ENCODE results near the gene ARGLU1.

The ARGLU1 gene

DNA sequence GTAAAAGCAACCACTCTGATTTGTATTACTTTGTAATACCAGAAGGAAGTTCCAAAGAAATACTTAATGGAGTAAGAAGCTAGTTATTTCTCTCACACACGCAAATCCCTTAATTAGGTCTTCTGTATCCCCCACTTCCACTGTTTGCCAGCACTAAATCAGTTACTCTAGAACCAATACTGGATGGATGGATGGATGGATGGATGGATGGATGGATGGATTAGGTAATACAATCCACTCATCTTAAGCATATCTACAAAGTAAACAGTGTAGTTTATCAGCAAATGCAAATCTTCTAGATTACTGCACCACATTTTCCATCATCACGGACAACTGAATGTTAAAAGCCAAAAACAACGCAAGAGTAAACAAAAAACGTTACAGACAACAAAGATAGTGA is 27.3 kb downstream of the ARGLU1 start:
- DNase-seq = no peak

DNA sequence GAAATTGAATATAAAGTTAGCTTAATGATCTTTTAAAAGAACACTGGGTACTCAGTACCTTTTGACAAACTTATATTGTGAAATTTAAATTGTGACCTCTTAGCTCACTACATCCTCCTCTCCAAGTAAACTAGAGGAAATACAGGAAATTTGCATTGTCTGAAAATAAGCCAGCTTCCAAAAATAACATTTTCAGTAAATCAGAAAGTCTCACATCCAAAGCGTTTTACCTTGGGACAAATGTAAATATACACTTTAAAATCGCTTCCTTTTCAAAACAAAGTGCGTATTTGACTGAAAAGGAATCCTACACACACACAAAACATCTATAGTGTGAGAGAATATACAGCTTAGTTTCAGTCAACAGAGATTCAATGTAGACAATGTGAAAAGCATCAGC is 30.4 kb downstream of the ARGLU1 start:
- no peak for DNase-seq

DNA sequence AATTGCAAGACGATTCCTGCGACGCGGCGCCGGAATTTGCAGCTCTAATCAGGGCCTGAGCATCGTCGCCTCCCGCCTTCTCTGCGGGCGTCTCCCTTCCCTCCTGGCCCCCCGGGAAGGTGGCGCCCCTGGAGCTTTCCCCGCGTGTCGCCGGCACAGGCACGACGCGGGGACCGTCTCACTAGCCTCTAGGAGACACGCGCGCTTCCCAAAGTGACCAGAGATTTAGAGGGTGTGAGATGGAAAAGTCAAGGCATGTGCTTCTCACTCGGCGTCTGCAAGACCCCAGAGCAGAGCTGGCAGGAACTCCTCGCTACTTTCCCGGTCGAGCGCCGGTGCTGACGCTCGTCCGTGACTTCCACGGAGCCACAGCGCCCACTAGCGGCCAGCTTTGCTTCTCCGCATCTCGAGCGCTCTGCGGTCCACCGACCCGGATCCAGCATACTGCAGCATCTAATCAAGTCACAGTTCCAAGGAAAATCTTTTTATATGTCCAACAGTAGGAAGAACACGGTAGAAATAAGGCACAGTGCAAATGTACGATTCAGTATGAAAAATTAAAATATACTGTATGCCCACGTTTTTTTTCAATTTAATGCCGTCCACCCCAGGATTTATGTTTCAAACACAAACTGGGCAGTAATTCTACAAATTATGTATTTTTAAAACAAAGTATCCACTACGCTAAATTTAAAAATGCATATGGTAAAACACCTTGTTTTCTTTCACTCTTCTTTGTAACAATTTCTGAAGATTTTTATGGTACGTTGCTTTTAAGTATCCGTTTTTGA is 31.5 kb downstream of the ARGLU1 start:
- DNase-seq = peak; percentile 90

DNA sequence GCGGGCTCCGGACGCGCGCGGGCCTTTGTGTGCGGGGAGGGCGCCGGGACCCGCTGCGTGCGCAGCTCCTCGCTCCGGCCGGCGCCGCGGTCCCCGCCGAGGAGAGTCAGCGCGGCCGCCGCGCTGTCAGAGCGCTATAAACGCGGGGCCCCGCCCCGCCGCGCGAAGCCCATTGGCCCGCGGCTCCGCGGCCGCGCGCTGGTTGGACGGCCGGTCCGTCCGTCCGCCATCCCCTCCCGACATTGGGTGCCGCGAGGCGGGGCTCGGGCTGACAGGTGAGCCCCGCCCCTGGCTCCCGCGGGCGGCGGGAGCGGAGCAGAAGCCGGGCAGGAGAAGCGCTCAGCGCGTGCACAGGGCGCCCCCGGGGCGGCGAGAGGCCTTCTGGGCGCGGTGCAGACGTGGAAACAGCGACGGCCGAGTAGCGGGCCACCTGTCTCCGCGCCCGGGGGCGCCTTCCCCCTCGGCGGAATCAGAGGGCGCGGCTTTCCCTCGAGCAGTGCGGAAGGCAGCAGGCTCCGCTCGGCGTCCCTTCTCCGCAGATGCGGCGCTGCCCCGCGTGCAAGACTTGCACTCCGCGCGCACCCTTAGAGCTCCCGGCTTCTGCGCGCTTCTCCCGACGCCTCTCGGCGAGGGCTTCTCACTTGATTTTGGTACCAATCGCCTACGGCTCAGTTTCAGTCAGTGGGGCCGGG is 32.2 kb downstream of the ARGLU1 start, which contains the start of gene EFNB2:
Gene EFNB2 (minus strand): TSS at position 111 of the 692 bp plus-strand sequence. CDS start 698 bp downstream, outside the sequence.
- peak; percentile 89 for DNase-seq

DNA sequence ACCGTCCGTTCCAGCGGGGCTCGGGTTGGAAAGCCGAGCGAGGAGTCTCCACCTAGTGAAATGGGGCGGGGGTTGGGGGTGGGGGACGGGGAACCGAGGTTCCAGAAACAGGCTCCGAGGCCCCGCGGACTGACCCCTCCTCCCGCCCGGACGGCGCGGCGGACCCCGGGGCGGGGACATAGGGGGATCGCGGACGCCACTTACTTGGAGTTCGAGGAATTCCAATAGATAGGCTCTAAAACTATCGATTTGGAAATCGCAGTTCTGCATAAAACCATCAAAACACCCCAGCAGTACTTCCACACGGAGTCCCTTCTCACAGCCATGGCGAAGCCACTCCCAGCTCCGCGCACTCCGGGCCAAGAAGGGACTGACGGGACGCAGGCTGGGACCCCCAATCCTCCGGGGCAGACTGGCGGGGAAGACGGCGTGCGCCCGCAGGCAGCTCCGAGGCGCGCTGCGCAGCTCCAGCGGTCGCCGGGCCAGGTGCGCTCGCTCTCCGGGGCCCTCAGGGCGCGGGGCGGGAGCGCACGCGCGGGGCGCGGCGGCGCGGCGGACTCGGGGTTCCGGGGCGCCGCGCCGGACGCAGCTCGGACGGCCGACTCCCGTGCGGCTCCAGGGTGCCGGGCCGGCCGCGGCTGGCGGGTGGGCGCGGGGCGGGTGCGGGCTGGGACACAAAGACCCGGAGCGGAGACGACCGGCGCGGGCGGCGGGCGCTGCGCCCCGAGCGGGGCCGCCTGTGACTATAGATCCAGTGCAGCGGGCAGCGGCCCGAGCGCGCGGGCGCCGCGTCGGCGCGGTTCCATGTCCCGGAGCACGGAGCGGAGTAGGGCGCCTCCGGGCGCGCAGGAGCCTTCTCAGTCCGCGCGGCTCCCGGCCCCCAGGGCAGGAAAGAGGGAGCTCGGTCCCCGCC is 33.0 kb downstream of the ARGLU1 start:
- DNase-seq = peak; percentile 51

DNA sequence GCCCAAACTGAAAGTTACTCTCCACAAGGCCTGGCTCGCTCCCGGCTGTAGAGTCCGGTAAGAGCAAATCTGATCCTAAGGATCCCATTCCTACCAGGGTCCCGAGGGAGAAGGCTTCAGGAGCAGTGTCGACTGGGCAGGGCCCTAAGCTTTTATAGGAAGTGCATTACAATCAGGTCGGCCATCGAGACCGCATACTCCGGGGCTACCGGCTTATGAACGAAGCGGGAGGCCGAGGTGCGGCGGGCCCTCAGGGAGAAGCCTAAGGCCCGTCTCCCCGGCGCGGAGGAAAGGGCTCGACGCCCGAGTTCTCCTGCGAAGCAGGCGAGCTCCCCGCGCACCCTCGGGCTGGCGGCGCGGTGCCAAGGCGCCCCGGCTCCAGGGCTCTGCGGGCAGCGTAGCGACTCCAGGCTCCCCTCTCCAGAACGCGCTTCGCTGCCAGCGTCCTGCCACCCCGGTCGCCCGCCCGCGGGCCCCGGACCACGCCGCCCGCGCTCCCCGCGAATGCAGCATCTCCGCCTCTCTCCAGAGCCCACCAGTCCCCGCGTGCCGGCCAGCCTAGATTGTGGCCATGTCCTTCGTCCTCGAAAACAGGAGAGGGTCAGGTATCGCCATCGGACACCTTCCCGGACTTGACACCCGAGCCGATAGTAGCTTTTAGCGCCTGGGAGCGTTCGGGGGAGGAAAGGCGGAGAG is 33.8 kb downstream of the ARGLU1 start:
- peak; percentile 48 for DNase-seq

DNA sequence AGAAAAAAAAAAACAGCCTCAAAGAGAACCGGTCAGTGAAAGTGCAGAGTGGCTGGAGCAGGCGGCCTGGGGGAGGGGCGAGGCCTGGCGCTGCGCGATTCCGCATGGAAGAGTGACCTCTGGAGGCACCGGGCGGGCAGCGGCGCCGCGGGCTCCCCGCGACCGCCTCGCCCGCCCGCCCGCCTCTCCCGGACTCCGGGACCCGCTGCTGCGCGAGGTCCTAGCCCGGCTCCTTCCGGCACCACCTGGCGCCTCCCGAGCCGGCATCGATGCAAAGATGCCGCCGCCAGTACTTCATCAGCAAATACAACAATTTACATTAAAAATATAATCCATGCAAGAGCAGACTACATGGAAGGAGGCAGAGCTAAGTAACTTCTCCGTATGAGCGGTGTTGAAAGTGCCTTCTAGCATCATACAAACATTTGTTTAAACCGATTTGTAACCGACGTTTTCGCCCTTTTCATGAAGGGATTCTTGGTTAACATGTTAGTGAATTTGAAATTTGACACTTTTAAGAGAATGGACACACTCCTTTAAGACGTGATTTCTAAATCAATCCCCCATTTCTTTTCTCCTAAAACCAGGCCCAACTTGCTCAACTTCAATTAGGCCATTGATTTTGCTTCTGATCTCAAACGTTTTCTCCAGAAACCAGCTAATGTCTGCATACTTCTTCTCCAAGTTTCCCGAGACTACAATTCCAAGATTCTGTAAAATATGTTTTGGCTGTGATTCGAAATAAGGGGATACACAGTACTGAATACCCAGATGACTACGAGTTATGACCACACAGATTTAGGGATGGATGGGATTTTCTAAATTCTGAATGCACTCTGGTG is 34.6 kb downstream of the ARGLU1 start:
- DNase-seq = peak; percentile 25

DNA sequence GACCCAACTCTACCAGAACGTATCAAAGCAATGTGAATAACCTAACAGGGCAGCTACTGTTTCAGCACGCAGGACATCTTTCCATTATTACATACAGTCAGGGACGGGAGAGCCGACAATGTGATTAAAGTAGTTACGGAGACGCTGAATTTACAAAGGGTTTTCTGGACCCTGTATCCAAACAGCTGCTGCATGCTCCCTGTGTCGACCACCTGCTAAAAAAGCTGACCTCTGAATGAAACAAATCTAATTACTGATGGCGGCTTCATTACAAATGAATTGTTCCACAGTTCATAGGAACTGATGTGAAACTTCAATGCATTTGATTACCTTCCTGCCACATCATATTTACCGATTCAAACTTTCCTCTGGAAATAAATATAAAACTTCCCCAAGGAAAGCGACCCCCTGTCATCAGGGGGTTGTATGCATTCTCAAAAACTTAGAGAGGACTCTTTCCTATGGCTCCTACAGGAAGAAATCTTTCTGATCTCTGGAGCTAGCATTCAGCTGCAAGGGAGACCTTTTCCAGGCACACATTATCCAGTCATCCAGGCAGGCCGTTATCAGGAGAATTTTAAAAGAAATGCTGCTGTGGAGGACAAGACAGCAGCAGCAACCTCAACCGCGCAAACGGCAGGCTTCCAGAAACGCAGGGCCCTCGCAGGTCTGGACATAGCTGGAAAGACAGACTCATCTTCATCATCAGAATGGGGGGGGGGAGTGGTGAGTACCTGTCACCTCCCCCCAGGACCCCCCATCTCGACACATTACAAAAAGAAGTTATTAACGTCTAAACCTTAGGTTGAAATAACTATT is 35.6 kb downstream of the ARGLU1 start:
- no peak for DNase-seq

DNA sequence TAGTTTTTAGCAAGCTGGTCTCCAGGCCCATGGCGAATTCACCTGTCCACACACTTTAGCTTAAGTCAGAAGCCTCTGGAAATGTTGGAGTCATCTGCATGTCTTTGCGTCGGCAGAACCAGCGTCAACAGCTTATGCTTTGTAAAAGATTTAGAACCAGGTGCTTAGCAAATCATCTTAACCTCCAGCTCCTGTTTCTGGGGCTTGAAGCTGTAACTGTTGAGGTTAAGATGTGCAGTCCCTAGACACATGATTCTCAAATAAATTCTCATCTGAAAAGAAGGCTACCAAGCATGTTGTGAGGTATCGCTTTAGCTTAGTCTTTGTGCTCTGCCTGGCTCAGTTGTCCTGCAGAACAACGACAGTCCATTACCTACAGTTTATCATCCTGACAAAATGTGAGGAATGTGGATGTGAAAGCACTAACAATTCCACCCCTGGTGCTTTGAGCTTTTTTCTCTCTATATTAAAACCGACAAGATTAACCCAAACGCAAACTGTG is 36.9 kb downstream of the ARGLU1 start:
- DNase-seq = no peak

DNA sequence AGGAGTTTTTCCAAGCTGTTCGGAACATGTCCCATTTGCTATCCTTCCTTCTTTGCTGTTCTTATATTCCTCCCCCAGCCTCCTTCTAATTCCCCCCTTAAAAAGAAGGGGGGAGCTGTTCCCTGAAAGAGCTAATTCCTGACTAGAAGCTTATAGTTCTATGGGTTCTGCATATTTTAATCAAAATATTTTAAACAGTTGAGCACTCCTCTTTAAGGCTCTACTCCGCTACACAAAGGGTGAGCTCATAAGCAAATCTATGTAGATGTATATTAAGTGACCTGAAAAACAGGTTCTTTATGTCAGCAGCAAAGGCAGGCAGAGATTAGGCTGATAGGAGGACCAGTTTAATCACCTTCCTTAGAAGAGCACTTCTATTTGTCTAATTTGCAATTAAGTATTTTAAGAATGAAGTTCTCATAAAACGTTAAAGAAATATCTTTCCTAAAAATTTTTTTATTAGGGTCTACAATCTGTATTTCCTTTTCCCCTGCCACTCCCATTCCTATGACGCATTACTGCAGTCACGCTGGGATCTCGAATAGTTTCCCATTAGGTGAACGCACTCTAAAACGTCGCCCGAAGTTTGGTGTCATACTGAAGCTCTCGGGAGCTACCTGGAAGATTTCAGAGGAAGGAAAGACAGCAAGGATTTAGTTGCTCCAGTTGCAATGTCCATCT is 37.6 kb downstream of the ARGLU1 start:
- DNase-seq = no peak

DNA sequence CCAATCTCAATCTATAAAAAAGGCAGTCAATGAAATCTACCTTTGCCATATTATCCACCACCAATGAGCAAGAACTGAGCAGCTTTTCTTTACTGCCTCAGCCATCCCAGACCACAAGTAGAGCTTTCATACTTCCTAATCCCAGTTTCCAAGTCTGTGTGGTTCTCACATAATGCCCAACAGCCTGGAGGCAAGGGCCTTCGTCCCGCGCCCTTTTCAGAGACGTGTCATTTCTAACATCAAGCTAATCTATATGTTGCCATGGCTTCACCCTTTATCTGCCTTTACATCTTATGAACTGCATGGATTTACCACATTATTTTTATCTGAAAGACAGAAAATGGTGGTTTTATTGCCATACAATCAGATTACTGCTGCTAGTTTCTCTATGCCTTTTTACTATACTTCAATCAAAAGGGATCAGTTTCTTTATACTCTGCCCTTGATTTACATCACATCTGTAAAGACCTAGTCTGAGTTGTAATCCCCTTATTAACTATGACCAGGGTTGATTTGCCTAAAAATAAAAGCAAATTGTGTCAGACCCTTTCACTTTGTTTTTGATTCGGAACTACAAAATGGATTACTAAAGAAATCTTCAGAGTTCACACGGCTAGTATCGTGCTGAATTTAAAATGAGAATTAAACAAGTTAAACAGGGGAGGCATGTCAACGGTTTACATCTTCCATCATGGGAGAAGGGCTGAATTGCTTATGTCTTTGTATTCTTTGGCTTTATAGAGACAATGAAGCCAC is 38.3 kb downstream of the ARGLU1 start:
- no peak for DNase-seq

DNA sequence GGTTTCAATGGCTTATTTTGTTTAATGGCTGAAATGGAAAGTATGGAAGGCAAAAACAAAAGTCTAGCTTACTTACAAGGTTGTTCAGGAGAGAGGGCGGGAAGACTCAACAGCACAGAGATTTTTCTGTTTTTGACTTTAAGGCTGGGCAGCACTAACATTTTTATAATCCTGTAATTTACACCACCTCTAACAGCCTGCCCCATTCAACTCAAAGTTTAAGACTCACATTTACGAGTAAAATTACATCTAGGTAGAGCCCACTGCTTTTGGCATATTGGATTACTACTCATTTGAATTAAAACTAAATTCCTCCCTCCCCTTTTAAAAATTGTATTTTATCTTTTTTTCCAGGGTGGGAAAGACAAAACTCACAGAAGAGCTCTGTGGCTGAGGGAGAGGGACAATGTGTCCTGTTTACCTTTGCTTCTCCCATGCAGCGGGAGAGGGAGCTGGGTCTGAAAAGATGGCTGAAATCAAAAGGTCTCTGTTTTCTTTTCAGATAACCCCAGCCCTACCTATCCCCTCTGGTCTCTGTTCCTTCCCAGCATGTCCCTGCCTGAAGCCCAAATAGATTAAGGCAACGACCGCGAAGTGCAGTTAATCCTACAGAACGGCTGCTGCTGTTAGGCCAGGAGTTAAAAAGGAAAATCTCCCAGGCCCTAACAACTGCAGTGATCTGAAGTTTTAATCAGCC is 39.1 kb downstream of the ARGLU1 start:
- no peak for DNase-seq

DNA sequence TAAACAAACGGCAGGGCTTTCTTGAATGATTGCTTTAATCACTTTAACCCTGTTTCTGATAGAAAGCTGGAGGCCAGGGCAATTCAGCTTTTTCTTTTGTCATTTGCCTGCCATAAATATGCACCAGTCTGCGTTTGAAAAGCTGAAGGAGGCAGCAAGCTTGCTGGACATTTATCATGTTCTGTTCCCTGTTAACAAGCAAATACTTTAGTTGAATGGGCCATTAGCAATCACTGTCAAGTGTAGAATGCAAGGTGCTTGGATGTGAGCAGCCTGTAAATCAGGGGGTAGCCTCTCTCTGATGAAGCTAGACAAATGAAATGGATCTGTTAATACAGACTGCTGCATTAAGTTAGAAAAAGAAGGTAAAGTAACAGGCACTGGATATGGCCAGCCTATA is 40.1 kb downstream of the ARGLU1 start:
- no peak for DNase-seq

DNA sequence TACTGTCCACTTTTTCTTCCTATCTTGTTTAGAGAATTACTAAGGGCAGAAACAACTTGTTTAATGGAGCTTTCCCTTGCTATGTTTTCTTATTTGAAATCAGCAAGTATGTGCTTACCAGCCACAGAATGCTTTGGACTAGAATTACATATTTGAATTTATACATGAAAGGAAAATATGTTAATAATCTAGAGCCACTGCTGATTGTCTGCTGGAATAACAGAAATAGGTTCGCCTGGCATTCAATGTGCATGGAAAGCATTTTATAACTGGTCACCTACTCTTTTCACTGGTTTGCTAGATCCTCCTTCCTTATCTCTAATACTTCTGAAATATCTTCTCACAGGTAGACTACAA is 40.5 kb downstream of the ARGLU1 start:
- no peak for DNase-seq

DNA sequence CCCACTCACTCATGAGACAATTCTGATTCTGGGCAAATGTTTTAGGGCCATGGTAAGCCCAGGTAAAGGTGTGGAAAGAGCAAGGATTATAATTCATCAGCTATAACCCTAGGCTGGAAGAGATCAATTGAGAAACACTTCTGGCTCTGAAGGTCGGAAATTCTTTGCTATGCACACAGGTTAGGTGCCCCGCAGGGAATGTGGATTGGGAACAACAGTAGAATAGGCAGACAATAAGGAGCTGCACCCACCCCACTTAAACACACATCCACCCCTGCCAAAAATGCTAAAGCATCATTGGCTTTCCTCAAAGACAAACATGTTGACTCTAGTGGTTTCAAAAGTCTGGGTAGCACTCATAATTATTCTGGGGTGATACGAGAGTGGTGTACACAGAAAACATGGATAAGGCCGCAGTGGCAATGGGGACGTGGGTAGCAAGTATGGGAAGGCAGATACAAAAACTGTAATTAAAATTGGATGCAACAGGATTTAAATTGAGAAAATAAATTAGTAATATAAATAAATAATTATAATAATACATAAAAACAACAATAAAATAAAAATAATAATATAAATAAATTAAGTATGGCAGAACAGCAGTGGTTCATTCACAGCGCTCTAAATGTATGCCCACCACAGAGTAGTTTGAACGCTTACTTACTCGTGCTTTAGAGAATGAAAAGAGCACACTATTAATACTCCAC is 41.0 kb downstream of the ARGLU1 start:
- no peak for DNase-seq

DNA sequence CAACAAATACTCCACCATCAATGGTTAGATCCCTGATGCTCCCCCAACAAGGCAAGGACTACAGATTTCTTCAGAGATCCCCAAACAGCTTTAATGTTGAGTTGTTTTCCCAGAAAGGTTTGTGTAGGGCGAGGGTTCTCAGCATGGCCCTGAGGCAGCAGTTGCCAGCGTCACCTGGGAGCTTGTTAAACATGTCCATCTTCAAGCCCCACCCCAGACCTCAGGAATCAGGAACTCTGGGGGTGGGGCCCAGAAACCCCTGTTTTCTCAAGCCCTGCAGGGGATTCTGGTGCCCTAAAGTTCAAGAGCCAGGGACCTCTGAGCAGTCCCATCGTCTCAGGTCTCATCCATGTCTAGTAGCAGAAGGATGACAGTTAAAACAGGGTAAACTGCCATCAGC is 42.1 kb downstream of the ARGLU1 start:
- DNase-seq = no peak

DNA sequence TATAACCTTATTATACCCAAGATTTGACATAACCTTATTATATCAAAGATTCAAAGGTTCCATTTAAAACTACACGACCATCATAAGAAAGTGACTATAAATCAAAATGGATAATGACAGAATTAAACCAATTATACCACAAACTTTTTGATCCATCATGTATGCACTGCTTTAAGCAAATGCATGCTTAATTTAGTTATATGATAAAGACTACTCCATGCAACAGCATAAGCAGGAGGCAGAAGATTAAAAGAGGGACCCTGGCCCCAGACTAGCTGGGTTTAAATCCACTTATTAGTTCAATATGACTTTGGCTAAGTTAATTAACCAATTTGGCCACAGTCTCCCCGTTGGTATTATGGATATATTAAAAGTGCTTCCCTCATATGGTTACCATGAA is 43.8 kb downstream of the ARGLU1 start:
- no peak for DNase-seq

DNA sequence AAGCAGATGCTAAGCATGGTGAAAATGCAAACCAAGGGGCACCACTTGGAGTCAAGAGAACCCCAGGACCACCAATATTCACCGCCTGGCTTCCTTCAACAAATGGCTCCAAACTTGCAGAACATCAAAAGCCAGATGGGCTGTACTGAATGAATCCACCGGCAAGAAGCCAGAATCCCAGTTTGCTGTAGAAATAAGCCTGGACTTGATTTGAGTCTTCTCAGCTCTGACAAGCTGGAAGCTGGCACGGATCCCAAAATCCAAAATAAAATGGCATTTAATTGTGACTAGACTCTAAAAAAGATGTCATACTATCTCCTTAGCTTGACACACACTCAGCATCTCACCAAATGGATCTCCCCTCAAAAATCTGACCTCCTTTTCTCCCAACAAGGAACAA is 44.4 kb downstream of the ARGLU1 start:
- no peak for DNase-seq

All from activated T-cell treated with anti-CD3 and anti-CD28 coated beads, Interleukin-2, amount 50 U/mL, for 1 hour (primary cell).